GM18858 (cell line): ENCODE data around the gene C1orf53.

Source experiments
- ATAC-seq: cut with Tn5 transposase; IDR thresholded peaks from one replicate; pipeline ENCODE4 v1.9.1; 2021; ENCODE audit not compliant: unreplicated experiment

Gene C1orf53

DNA sequence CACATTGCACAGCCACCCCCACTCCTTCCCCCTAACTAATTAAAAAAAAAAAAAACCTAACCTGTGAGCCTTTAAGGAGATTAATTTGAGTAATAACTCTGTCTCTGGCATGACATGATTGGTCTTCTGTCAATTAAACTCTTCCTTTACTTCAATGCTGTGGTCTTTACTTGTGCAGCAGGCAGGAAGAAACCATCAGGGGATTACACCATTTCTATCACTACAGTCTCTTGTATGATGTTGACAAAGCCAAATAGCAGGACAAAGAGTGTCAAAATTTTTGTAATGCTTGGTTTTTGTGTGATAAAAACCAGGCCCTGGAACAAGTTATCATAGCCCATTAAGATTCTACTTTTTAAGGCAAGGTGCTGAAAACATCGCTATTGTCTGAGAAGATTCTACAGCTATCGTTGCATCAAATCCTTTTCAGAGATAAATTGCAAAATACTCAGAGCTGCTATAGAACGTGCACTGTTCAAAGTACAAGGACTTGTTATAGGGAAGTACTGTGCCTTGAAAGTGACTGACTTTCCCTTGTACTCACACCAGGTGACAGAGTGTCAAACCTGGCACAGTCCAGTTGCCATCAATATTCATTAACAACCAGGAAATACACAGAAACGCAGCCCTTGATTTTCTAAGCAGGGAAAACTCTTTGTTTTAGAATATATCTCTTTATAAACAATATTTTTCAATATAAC lies 52.4 kb downstream of the C1orf53 start:
- no peak for ATAC-seq

DNA sequence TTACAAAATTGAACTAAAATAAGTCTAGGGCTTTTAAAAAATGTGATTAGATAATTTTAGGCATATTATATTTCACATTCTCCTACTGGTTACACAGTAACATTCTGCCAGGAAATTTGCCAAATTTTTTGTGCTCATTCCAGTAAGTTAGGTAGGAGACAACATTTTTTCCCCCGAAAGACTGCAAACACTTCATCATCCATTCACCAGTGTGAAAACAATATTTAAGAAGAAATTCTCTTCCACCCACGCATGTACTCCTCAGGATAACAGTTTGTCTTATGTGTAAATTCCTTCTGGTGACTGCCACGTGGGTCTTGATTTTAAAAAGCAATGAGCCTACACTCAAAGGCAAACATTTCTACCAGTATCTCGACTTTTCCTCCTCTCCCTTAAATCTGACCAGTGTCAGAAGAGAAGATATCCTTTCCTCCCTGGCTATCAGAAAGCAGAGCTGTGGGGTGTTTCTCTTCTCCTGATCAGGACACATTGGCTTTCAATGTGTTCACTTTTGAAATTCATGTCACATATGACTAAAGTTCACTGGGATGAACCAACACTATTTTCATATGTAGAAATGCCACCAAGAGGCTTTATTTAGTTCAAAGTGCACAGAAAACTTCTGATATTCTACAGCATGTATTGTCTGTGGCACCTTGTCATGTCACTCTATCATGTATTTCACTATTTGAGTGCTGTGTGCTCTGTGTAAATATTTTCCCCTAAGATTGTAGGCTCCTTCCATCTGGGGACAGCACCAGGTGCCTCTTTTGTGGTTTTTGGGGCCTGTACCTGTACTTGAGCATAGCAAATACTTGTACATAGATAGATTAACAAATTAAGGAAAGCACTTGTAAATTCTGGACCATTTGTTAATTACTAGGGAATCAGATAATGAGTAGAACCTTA lies 53.3 kb downstream of the C1orf53 start:
- no peak for ATAC-seq
